ENCODE results near the gene CDC37L1. TPM values are rescaled to one million over a fixed set of nuclear protein-coding genes. Genes with fewer than 3 reads are reported as not detected.
"Not testable (repeated sequence)": the region's sequence is repeated elsewhere in the genome, so short reads cannot be mapped to it uniquely, and the experiment has no call there.

CDC37L1 gene
- total RNA-seq, 2 donors from 2014 or later = 7.9 to 9.9 TPM

GRCh38 chr9:4640027-4640426 is 39.3 kb upstream of the CDC37L1 start:
- TF ChIP-seq POLR2A (IDR thresholded peaks at IDR 0.05) = no peak
- TF ChIP-seq, protein P1, sequence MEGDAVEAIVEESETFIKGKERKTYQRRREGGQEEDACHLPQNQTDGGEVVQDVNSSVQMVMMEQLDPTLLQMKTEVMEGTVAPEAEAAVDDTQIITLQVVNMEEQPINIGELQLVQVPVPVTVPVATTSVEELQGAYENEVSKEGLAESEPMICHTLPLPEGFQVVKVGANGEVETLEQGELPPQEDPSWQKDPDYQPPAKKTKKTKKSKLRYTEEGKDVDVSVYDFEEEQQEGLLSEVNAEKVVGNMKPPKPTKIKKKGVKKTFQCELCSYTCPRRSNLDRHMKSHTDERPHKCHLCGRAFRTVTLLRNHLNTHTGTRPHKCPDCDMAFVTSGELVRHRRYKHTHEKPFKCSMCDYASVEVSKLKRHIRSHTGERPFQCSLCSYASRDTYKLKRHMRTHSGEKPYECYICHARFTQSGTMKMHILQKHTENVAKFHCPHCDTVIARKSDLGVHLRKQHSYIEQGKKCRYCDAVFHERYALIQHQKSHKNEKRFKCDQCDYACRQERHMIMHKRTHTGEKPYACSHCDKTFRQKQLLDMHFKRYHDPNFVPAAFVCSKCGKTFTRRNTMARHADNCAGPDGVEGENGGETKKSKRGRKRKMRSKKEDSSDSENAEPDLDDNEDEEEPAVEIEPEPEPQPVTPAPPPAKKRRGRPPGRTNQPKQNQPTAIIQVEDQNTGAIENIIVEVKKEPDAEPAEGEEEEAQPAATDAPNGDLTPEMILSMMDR (IDR thresholded peaks at IDR 0.05) = peak in 2 of 7 experiments; percentile 9 to 14
- DNase-seq = peak in 1 of 4 donors; percentile 14
- H3K27me3 ChIP-seq = no peaks in the 10 kb centered on the region

DNA sequence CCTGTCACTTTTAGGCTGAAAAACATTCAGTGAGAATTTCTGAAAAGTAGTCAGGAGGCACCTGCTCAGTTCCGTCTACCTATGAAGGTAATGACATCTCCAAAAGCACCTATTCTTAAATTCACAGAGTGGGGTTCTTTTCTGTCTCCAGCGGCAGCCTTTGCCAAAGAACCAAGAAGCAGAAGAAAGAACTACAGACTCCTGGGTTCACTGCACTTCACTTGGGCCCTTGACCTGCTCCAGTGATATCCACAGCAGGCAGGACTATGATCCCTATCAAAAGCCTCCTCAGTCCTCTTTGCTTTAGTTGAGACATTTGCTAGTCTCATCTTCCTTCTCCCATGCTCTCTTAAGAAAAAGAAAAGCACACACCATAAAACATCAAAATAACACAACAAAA is 37.0 kb upstream of the CDC37L1 start:
- no peaks in the 10 kb centered on the region for H3K27me3 ChIP-seq
- TF ChIP-seq, protein P1 (IDR thresholded peaks at IDR 0.05) = no peak
- DNase-seq (no peak), ATAC-seq (no peak)
- 92 to 97% methylated on average over 2 of the region's 2 CpGs for WGBS, 2 donors
- no peak overlapping the region for H3K27ac ChIP-seq
- H3K9me3 ChIP-seq = no peaks in the 10 kb centered on the region
- H3K4me1 ChIP-seq = no peaks in the 10 kb centered on the region
- peaks cover 0 to 3% of the 10 kb centered on the region in 2 donors for H3K36me3 ChIP-seq (replicated peaks in 1 of 2; ENCODE audit: insufficient read depth in 1 of 2, low read depth in 2 of 2)
- H3K4me3 ChIP-seq = no peak overlapping the region
- intact Hi-C loops (cut with DNase I) = no loop called here

More at GRCh38 chr9:4640027-4640426, 39.3 kb upstream of the CDC37L1 start:
- Histone ChIP-seq H3K36me3 (replicated peaks in 1 of 2; ENCODE audit: insufficient read depth in 1 of 2, low read depth in 2 of 2) (peaks cover 0 to 3% of the 10 kb centered on the region in 2 donors), H3K27ac (no peak overlapping the region), H3K4me3 (no peak overlapping the region), H3K9me3 (no peaks in the 10 kb centered on the region), H3K4me1 (no peaks in the 10 kb centered on the region)
- 75 to 86% methylated on average over 2 of the region's 2 CpGs for WGBS, 2 donors
- intact Hi-C loops (cut with DNase I) = no loop called here
- no peak for ATAC-seq

GRCh38 chr9:4654084-4654483 is 25.3 kb upstream of the CDC37L1 start:
- ATAC-seq (no peak), DNase-seq (no peak)
- no peak for TF ChIP-seq POLR2A (IDR thresholded peaks at IDR 0.05)
- TF ChIP-seq, protein P1 (IDR thresholded peaks at IDR 0.05) = no peak
- Histone ChIP-seq H3K4me3 (no peak overlapping the region), H3K36me3 (replicated peaks in 1 of 2; ENCODE audit: insufficient read depth in 1 of 2, low read depth in 2 of 2) (no peaks in the 10 kb centered on the region), H3K9me3 (no peaks in the 10 kb centered on the region), H3K4me1 (peaks cover 18% of the 10 kb centered on the region), H3K27ac (no peak overlapping the region), H3K27me3 (no peaks in the 10 kb centered on the region)
- WGBS, 2 donors = 90 to 94% methylated on average over 9 of the region's 9 CpGs
- intact Hi-C loops (cut with DNase I) = no loop called here

DNA sequence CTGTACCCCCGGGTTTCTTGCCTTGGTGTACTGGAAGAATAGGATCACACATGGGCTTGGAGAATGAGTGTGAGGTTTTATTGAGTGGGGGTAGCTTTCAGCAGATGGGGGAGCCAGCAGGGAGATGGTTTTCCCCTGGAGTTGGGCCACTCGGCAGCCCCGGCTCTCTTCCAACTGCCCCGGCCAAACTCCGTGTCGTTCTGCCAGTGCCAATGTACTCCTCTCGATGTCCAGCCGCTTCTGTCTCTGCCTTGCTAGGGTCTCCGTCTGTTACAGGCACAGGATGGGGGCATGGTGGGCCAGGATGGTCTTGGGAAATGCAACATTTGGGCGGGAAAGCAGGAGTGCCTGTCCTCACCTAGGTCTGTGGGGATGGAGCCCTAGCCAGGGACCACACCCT is 24.8 kb upstream of the CDC37L1 start:
- DNase-seq = no peak
- 89 to 92% methylated on average over 9 to 10 of the region's 10 CpGs for WGBS, 2 donors
- Histone ChIP-seq H3K4me1 (peaks cover 18% of the 10 kb centered on the region), H3K27ac (no peak overlapping the region), H3K4me3 (no peak overlapping the region), H3K9me3 (no peaks in the 10 kb centered on the region), H3K36me3 (replicated peaks in 1 of 2; ENCODE audit: insufficient read depth in 1 of 2, low read depth in 2 of 2) (no peaks in the 10 kb centered on the region), H3K27me3 (no peaks in the 10 kb centered on the region)
- no peak for ATAC-seq
- TF ChIP-seq, protein P1 (IDR thresholded peaks at IDR 0.05) = no peak
- TF ChIP-seq POLR2A (IDR thresholded peaks at IDR 0.05) = no peak
- intact Hi-C loops (cut with DNase I) = no loop called here

GRCh38 chr9:4656196-4656595 is 23.2 kb upstream of the CDC37L1 start:
- H3K27me3 ChIP-seq; ATAC-seq; H3K9me3 ChIP-seq; DNase-seq; H3K36me3 ChIP-seq (replicated peaks in 1 of 2; ENCODE audit: insufficient read depth in 1 of 2, low read depth in 2 of 2); intact Hi-C loops (cut with DNase I); H3K27ac ChIP-seq; H3K4me3 ChIP-seq: not testable (repeated sequence)
- H3K4me1 ChIP-seq = peaks cover 18% of the 10 kb centered on the region
- 84 to 87% methylated on average over 3 of the region's 3 CpGs for WGBS, 2 donors
